H1 (cell line): ENCODE results near the gene EGFL6.

ENCODE experiments used
- CEBPB ChIP-seq: IDR thresholded peaks from 2 replicates; pipeline ENCODE4 v1.6.1; 2012; ENCODE audit warnings: low read depth, low read length
- EZH2 ChIP-seq: fragments of 200-600 bp; sonication (generic); IDR thresholded peaks from 2 replicates; pipeline ENCODE4 v1.7.1; 2012; ENCODE audit warnings: low read depth, mild to moderate bottlenecking, moderate library complexity, low read length, inconsistent platforms; ENCODE audit not compliant: severe bottlenecking
- GABPA ChIP-seq: IDR thresholded peaks from 2 replicates; pipeline ENCODE4 v1.6.1; 2011; ENCODE audit warnings: mild to moderate bottlenecking, low read length, moderate library complexity, borderline replicate concordance; ENCODE audit not compliant: insufficient read depth
- TF ChIP-seq, protein P1 (sequence below), 3 experiments: IDR thresholded peaks; 1 replicate in 2 of 3; 2 replicates in 1 of 3; pipeline versions ENCODE4 v1.5.1 to v1.6.1; 2011; ENCODE audit warnings: low read length in 3 of 3, mild to moderate bottlenecking in 3 of 3, inconsistent platforms in 2 of 3, low read depth in 1 of 3, moderate library complexity in 1 of 3; ENCODE audit not compliant: insufficient read depth in 1 of 3; ENCODE audit errors: control extremely low read depth in 1 of 3

DNA sequence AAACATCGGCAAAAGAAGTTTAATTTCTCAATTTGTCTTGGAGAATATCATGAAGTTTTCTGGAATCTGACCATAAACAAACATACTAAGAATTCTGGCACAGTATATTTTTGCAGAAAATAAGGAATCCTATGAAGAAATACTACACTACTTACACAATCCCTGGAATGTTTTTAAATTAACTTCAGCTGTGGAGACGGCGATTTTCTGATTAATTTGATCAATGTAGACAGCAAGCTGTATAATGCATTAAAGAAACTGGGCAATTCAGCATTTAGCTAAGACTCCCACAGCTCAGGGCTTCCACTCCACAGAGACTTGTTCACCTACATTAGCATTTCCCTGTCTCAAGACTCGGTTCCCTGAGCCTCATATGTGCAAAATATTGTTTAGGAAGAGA lies 12.2 kb downstream of the EGFL6 start:
- TF ChIP-seq EZH2 (no peak), CEBPB (no peak), GABPA (no peak)
- TF ChIP-seq, protein P1, sequence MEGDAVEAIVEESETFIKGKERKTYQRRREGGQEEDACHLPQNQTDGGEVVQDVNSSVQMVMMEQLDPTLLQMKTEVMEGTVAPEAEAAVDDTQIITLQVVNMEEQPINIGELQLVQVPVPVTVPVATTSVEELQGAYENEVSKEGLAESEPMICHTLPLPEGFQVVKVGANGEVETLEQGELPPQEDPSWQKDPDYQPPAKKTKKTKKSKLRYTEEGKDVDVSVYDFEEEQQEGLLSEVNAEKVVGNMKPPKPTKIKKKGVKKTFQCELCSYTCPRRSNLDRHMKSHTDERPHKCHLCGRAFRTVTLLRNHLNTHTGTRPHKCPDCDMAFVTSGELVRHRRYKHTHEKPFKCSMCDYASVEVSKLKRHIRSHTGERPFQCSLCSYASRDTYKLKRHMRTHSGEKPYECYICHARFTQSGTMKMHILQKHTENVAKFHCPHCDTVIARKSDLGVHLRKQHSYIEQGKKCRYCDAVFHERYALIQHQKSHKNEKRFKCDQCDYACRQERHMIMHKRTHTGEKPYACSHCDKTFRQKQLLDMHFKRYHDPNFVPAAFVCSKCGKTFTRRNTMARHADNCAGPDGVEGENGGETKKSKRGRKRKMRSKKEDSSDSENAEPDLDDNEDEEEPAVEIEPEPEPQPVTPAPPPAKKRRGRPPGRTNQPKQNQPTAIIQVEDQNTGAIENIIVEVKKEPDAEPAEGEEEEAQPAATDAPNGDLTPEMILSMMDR (IDR thresholded peaks at IDR 0.05; ENCODE audit: control extremely low read depth in 1 of 3, insufficient read depth in 1 of 3, low read depth in 1 of 3, low read length in 3 of 3) = no peak
